Astrocyte (in vitro differentiated cells and primary cell): ENCODE data around the gene GATB. TPM values are rescaled to one million over a fixed set of nuclear protein-coding genes. Genes with fewer than 3 reads are reported as not detected.

Experiments
- DNase-seq: peaks from one replicate; pipeline ENCODE4 v3.0.0-alpha.2; 2010; ENCODE audit warnings: low read depth
- FAIRE-seq: peaks from 2 replicates; lab custom pipeline; 2011; peaks lifted over from hg19 to GRCh38; lab: Jason Lieb, UNC
- H2AFZ ChIP-seq: 2 replicates; pipeline ENCODE4 v1.6.0; 2012; ENCODE audit warnings: low read depth, low read length, inconsistent platforms
- H3K27ac ChIP-seq: 2 replicates; pipeline ENCODE4 v1.5.1; 2011; ENCODE audit warnings: low read depth, low read length, inconsistent platforms
- H3K27me3 ChIP-seq: 2 replicates; pipeline ENCODE4 v1.6.0; 2011; ENCODE audit warnings: low read length, inconsistent platforms; ENCODE audit not compliant: insufficient read depth
- H3K36me3 ChIP-seq: 2 replicates; pipeline ENCODE4 v1.5.1; 2011; ENCODE audit warnings: low read length, inconsistent platforms; ENCODE audit not compliant: insufficient read depth
- H3K4me1 ChIP-seq: 2 replicates; pipeline ENCODE4 v1.5.1; 2011; ENCODE audit warnings: low read length, inconsistent platforms; ENCODE audit not compliant: insufficient read depth
- H3K4me2 ChIP-seq: 2 replicates; pipeline ENCODE4 v1.6.0; 2012; ENCODE audit warnings: low read length, inconsistent platforms
- H3K4me3 ChIP-seq: 2 replicates; pipeline ENCODE4 v1.5.1; 2011; ENCODE audit warnings: low read depth, mild to moderate bottlenecking, low read length, inconsistent platforms; ENCODE audit not compliant: insufficient read depth
- H3K79me2 ChIP-seq: 2 replicates; pipeline ENCODE4 v1.6.0; 2012; ENCODE audit warnings: mild to moderate bottlenecking, low read length, inconsistent platforms; ENCODE audit not compliant: insufficient read depth
- H3K9ac ChIP-seq: 2 replicates; pipeline ENCODE4 v1.6.0; 2012; ENCODE audit warnings: mild to moderate bottlenecking, low read length, inconsistent platforms
- H3K9me3 ChIP-seq: 2 replicates; pipeline ENCODE4 v1.5.1; 2012; ENCODE audit warnings: low read depth, mild to moderate bottlenecking, low read length, inconsistent platforms; ENCODE audit not compliant: insufficient read depth
- H4K20me1 ChIP-seq: 2 replicates; pipeline ENCODE4 v1.6.0; 2012; ENCODE audit warnings: low read length, inconsistent platforms; ENCODE audit not compliant: insufficient read depth
- H3K27ac Mint-ChIP-seq: one replicate; pipeline ENCODE4 v1.8.0; 2021; ENCODE audit warnings: mild to moderate bottlenecking, mixed read lengths; ENCODE audit not compliant: unreplicated experiment
- H3K27me3 Mint-ChIP-seq: one replicate; pipeline ENCODE4 v1.8.0; 2021; ENCODE audit warnings: low read depth, mixed read lengths; ENCODE audit not compliant: unreplicated experiment
- H3K36me3 Mint-ChIP-seq: one replicate; pipeline ENCODE4 v1.8.0; 2021; ENCODE audit warnings: low read depth, mixed read lengths; ENCODE audit not compliant: unreplicated experiment
- H3K4me1 Mint-ChIP-seq: one replicate; pipeline ENCODE4 v1.8.0; 2021; ENCODE audit warnings: low read depth, mixed read lengths; ENCODE audit not compliant: unreplicated experiment
- H3K4me3 Mint-ChIP-seq: one replicate; pipeline ENCODE4 v1.8.0; 2021; ENCODE audit warnings: mild to moderate bottlenecking, moderate library complexity, mixed read lengths; ENCODE audit not compliant: unreplicated experiment
- H3K9me3 Mint-ChIP-seq: one replicate; pipeline ENCODE4 v1.8.0; 2021; ENCODE audit warnings: mild to moderate bottlenecking, mixed read lengths; ENCODE audit not compliant: unreplicated experiment
- EZH2 ChIP-seq: IDR thresholded peaks from 2 replicates; pipeline ENCODE4 v1.6.1; 2012; ENCODE audit warnings: mild to moderate bottlenecking, low read length, inconsistent platforms; ENCODE audit not compliant: insufficient read depth
- total RNA-seq: library from RNA; stranded (reverse); gene quantifications from 2 replicates; pipeline ENCODE4 v1.2.1, GENCODE V29; 2021
- TF ChIP-seq, protein P1 (sequence below): IDR thresholded peaks from 2 replicates; pipeline ENCODE4 v1.5.1; 2011; ENCODE audit warnings: low read depth, mild to moderate bottlenecking, inconsistent platforms, low read length, moderate library complexity; ENCODE audit not compliant: insufficient read depth

The GATB gene
- total RNA-seq, 1 donor from 2014 or later = 20.8 TPM

DNA sequence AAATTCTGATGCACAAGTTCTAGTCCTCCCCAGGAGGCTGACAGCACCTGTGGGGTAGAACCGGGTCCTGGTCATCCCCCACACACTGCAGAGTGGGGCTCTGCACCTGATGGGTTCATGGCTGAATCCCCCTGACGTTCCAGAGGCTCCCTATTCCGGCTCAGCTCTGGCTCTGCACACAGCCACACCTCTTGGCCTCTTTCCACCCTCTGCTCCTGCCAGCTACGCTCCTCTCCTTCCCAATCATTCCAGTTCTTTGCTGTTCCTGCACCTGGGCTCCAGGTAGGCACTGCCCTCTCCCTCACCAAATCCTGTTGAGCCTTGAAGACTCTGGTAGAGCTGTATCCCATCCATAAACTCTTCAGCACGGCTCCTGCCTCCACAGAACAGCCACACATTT is 75.5 kb downstream of the GATB start:
- peaks cover 32% of the 10 kb centered on the region for H3K4me1 ChIP-seq
- TF ChIP-seq, protein P1, sequence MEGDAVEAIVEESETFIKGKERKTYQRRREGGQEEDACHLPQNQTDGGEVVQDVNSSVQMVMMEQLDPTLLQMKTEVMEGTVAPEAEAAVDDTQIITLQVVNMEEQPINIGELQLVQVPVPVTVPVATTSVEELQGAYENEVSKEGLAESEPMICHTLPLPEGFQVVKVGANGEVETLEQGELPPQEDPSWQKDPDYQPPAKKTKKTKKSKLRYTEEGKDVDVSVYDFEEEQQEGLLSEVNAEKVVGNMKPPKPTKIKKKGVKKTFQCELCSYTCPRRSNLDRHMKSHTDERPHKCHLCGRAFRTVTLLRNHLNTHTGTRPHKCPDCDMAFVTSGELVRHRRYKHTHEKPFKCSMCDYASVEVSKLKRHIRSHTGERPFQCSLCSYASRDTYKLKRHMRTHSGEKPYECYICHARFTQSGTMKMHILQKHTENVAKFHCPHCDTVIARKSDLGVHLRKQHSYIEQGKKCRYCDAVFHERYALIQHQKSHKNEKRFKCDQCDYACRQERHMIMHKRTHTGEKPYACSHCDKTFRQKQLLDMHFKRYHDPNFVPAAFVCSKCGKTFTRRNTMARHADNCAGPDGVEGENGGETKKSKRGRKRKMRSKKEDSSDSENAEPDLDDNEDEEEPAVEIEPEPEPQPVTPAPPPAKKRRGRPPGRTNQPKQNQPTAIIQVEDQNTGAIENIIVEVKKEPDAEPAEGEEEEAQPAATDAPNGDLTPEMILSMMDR = no peak
- no peak for TF ChIP-seq EZH2
- H3K4me3 ChIP-seq = no peak overlapping the region
- no peak overlapping the region for H3K9ac ChIP-seq
- no peaks in the 10 kb centered on the region for H3K9me3 Mint-ChIP-seq
- peaks cover 26% of the 10 kb centered on the region for H3K36me3 Mint-ChIP-seq
- peaks cover 35% of the 10 kb centered on the region for H3K4me1 Mint-ChIP-seq
- DNase-seq (no peak), FAIRE-seq (no peak)
- no peak overlapping the region for H3K27ac Mint-ChIP-seq
- H3K27ac ChIP-seq = no peak overlapping the region
- no peaks in the 10 kb centered on the region for H3K36me3 ChIP-seq
- no peaks in the 10 kb centered on the region for H4K20me1 ChIP-seq
- no peak overlapping the region for H2AFZ ChIP-seq
- no peak overlapping the region for H3K4me3 Mint-ChIP-seq
- peaks cover 2% of the 10 kb centered on the region for H3K27me3 ChIP-seq
- no peak overlapping the region for H3K4me2 ChIP-seq
- H3K9me3 ChIP-seq = no peaks in the 10 kb centered on the region
- H3K27me3 Mint-ChIP-seq = no peaks in the 10 kb centered on the region
- no peaks in the 10 kb centered on the region for H3K79me2 ChIP-seq

DNA sequence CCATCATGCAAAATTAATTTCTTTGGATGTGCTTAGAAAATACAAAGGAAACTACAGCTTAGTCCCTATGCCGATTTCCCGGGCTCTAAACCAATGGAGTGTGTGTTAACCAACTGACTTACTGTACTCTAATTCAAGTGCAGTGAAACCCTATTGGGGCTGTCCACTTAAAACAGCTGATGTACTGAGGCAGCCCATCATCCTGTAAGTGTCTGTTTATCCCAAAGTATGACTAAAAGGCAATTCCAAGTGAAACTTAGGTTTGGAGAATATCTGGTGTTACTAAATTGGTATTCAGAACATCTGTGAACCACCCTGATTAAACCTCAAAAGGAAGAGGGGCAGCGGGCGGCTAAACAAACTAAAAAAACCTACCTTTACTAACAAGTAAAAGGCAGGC is 79.7 kb downstream of the GATB start:
- no peak overlapping the region for H2AFZ ChIP-seq
- no peak overlapping the region for H3K4me2 ChIP-seq
- no peaks in the 10 kb centered on the region for H3K9me3 ChIP-seq
- no peak overlapping the region for H3K4me3 ChIP-seq
- H3K27ac ChIP-seq = no peak overlapping the region
- Mint-ChIP-seq H3K4me3 (no peak overlapping the region), H3K27me3 (no peaks in the 10 kb centered on the region), H3K27ac (no peak overlapping the region), H3K36me3 (peaks cover 29% of the 10 kb centered on the region), H3K4me1 (peaks cover 10% of the 10 kb centered on the region), H3K9me3 (no peaks in the 10 kb centered on the region)
- no peaks in the 10 kb centered on the region for H3K79me2 ChIP-seq
- no peaks in the 10 kb centered on the region for H3K36me3 ChIP-seq
- no peak for FAIRE-seq
- TF ChIP-seq, protein P1 = no peak
- TF ChIP-seq EZH2 = no peak
- H3K4me1 ChIP-seq = peaks cover 8% of the 10 kb centered on the region
- no peaks in the 10 kb centered on the region for H4K20me1 ChIP-seq
- peaks cover 2% of the 10 kb centered on the region for H3K27me3 ChIP-seq
- no peak overlapping the region for H3K9ac ChIP-seq
- no peak for DNase-seq

DNA sequence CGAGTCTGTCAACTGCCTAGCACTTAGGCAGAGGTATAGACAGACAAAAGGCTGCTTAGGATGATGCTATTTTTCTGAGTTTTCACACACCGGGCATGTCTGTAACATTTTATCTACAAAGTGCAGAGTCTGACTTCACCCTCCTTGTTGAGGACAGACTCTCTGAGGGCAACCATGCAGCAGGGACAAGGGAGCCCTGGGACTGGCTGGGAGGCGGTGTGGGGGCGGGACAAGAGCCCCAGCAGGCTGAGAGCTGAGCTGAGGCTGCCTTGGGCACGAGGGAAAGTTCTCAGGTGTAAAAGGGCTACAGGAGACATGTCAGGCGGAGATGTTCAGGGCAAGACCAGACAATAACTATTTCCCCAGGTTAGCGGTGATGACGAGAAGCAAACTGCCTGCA is 81.6 kb downstream of the GATB start:
- Histone ChIP-seq H4K20me1 (no peaks in the 10 kb centered on the region), H3K4me3 (no peak overlapping the region), H3K27me3 (no peaks in the 10 kb centered on the region), H3K9me3 (no peaks in the 10 kb centered on the region), H2AFZ (no peak overlapping the region), H3K36me3 (no peaks in the 10 kb centered on the region), H3K79me2 (no peaks in the 10 kb centered on the region), H3K4me2 (no peak overlapping the region), H3K27ac (no peak overlapping the region), H3K9ac (no peak overlapping the region), H3K4me1 (peaks cover 14% of the 10 kb centered on the region)
- no peak for DNase-seq
- Mint-ChIP-seq H3K4me1 (peaks cover 27% of the 10 kb centered on the region), H3K4me3 (no peak overlapping the region), H3K36me3 (peaks cover 24% of the 10 kb centered on the region), H3K27ac (no peak overlapping the region), H3K27me3 (no peaks in the 10 kb centered on the region), H3K9me3 (no peaks in the 10 kb centered on the region)
- no peak for TF ChIP-seq EZH2
- TF ChIP-seq, protein P1 = no peak
- no peak for FAIRE-seq
